ENCODE data around the gene NEUROD2. TPM values are rescaled to one million over a fixed set of nuclear protein-coding genes. Genes with fewer than 3 reads are reported as not detected.
A peak's percentile ranks its signal among the peaks of the same experiment; 100 is the strongest.

Gene NEUROD2
- total RNA-seq, 1 experiment from 2014 or later, result not detected

DNA sequence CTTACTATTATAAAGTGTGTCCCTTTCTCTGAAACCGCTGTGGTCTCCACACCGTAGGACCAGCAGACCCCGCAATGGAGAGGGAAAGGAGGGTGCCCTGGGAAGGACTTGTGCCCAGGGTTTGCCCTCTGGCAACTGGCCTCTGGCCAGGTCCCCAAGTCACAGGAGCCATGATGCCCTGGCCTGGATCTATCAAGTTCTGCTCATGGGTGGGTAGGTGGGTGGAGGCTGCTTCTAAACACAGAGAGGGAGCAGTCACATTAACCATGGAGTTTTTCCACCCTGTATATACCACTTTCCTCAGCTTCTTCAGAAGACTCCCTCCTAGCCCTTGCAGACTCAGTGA lies 9.4 kb upstream of the NEUROD2 start:
- Histone ChIP-seq H3K9ac (ENCODE audit: low read length) (no peak overlapping the region), H3K27ac (ENCODE audit: low read length) (no peak overlapping the region), H3K4me2 (ENCODE audit: low read length) (peak overlapping the region; percentile 64), H3K9me3 (ENCODE audit: low read length) (no peaks in the 10 kb centered on the region), H3K9me2 (replicated peaks; ENCODE audit: low read length) (no peaks in the 10 kb centered on the region), H3K79me2 (ENCODE audit: low read length) (no peaks in the 10 kb centered on the region), H3F3A (ENCODE audit: low read length, unreplicated experiment) (no peaks in the 10 kb centered on the region), H4K20me1 (ENCODE audit: low read length) (no peaks in the 10 kb centered on the region), H3K4me3 (ENCODE audit: low read length) (peak overlapping the region; percentile 76; the same call in 1 of the 2 replicates), H3K36me3 (ENCODE audit: low read depth, low read length) (no peaks in the 10 kb centered on the region; the same call in 1 of the 2 replicates), H3K4me1 (ENCODE audit: insufficient read depth, low read length) (no peaks in the 10 kb centered on the region), H3K27me3 (ENCODE audit: low read length) (no peaks in the 10 kb centered on the region), H2AFZ (ENCODE audit: low read length) (no peak overlapping the region)
- CTCF ChIA-PET, result no interaction called here
- TF ChIP-seq EZH2phosphoT487 (IDR thresholded peaks at IDR 0.05; ENCODE audit: borderline replicate concordance, low read length) (no peak), EZH2 (IDR thresholded peaks at IDR 0.05; ENCODE audit: low read length, unreplicated experiment) (no peak)
- TF ChIP-seq, protein P1, sequence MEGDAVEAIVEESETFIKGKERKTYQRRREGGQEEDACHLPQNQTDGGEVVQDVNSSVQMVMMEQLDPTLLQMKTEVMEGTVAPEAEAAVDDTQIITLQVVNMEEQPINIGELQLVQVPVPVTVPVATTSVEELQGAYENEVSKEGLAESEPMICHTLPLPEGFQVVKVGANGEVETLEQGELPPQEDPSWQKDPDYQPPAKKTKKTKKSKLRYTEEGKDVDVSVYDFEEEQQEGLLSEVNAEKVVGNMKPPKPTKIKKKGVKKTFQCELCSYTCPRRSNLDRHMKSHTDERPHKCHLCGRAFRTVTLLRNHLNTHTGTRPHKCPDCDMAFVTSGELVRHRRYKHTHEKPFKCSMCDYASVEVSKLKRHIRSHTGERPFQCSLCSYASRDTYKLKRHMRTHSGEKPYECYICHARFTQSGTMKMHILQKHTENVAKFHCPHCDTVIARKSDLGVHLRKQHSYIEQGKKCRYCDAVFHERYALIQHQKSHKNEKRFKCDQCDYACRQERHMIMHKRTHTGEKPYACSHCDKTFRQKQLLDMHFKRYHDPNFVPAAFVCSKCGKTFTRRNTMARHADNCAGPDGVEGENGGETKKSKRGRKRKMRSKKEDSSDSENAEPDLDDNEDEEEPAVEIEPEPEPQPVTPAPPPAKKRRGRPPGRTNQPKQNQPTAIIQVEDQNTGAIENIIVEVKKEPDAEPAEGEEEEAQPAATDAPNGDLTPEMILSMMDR (conservative IDR thresholded peaks at IDR 0.05; ENCODE audit: low read depth, low read length), result no peak
- no TSS peak for BruUV-seq (replicated peaks)
- POLR2A ChIA-PET (ENCODE audit: unreplicated experiment), result no interaction called here
- intact Hi-C loops (cut with micrococcal nuclease), result no loop called here
- ATAC-seq (no peak), DNase-seq (no peak)

DNA sequence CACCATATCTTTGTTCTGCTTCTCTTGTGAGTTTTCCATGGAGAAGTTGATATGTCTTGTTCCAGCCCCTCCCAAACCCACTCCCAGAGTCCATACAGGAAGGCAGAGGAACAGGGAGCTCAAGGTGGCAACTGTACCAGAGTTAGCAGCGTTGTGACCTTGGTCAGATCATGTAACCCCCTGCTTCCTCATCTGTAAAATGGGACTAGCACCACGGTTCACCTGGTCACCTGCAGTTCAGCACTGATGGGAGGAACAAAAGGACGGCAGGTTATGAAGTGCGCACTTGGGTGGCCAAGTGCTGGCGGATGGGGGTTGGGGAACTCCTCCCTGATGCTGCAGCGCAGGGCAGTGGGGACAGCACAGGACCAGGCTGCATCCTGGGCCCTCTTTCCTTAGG lies 7.7 kb upstream of the NEUROD2 start:
- H3K4me3 ChIP-seq (ENCODE audit: low read length), result no peak overlapping the region
- ChIA-PET POLR2A (ENCODE audit: unreplicated experiment) (no interaction called here), CTCF (no interaction called here)
- H3K36me3 ChIP-seq (ENCODE audit: low read depth, low read length), result no peaks in the 10 kb centered on the region
- H3K9ac ChIP-seq (ENCODE audit: low read length), result no peak overlapping the region
- no peaks in the 10 kb centered on the region for H3K4me1 ChIP-seq (ENCODE audit: insufficient read depth, low read length)
- H4K20me1 ChIP-seq (ENCODE audit: low read length), result no peaks in the 10 kb centered on the region
- no peak for TF ChIP-seq EZH2 (IDR thresholded peaks at IDR 0.05; ENCODE audit: low read length, unreplicated experiment)
- TF ChIP-seq EZH2phosphoT487 (IDR thresholded peaks at IDR 0.05; ENCODE audit: borderline replicate concordance, low read length), result no peak
- TF ChIP-seq, protein P1 (conservative IDR thresholded peaks at IDR 0.05; ENCODE audit: low read depth, low read length), result no peak
- H3K4me2 ChIP-seq (ENCODE audit: low read length), result no peak overlapping the region
- intact Hi-C loops (cut with micrococcal nuclease), result no loop called here
- no peak overlapping the region for H2AFZ ChIP-seq (ENCODE audit: low read length)
- no peaks in the 10 kb centered on the region for H3K27me3 ChIP-seq (ENCODE audit: low read length)
- ATAC-seq, result no peak
- H3K27ac ChIP-seq (ENCODE audit: low read length), result no peak overlapping the region
- H3K9me2 ChIP-seq (replicated peaks; ENCODE audit: low read length), result no peaks in the 10 kb centered on the region
- no peak for DNase-seq
- no TSS peak for BruUV-seq (replicated peaks)
- no peaks in the 10 kb centered on the region for H3K9me3 ChIP-seq (ENCODE audit: low read length)
- H3K79me2 ChIP-seq (ENCODE audit: low read length), result no peaks in the 10 kb centered on the region
- no peaks in the 10 kb centered on the region for H3F3A ChIP-seq (ENCODE audit: low read length, unreplicated experiment)

DNA sequence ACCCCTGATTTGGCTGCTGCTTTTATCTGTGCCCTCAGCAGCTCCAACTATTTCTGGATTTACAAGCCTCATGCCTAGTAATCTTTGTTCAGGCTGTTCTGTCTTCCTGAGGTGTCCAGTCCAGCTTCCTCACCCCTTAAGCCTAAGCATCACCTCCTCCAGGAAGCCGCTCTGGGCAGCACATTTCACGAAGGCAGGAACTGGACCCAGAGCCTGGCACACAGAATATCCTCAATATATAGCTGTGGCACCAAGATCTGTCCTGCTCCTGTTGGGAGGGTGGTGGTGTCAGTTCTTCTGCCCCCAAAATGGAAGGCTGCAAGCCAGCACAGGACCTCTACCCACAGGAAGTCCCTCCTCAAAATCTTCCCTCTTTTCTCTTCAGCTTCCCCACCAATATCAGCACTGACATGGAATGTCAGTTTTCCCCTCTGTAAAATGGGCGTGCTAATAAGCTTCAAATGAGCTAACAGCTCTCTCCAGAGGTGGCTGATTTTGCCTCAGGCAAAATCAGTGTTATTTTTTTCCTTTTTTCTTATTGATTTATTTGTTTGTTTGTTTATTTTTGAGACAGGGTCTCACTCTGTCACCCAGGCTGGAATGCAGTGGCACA lies 6.9 kb upstream of the NEUROD2 start:
- H3F3A ChIP-seq (ENCODE audit: low read length, unreplicated experiment), result no peaks in the 10 kb centered on the region
- ATAC-seq, result no peak
- TF ChIP-seq, protein P1 (conservative IDR thresholded peaks at IDR 0.05; ENCODE audit: low read depth, low read length), result no peak
- TF ChIP-seq EZH2phosphoT487 (IDR thresholded peaks at IDR 0.05; ENCODE audit: borderline replicate concordance, low read length) (no peak), EZH2 (IDR thresholded peaks at IDR 0.05; ENCODE audit: low read length, unreplicated experiment) (no peak)
- no peaks in the 10 kb centered on the region for H3K9me2 ChIP-seq (replicated peaks; ENCODE audit: low read length)
- DNase-seq, result no peak
- CTCF ChIA-PET, result no interaction called here
- no peak overlapping the region for H2AFZ ChIP-seq (ENCODE audit: low read length)
- H3K4me2 ChIP-seq (ENCODE audit: low read length), result no peak overlapping the region
- no peaks in the 10 kb centered on the region for H3K4me1 ChIP-seq (ENCODE audit: insufficient read depth, low read length)
- no peak overlapping the region for H3K9ac ChIP-seq (ENCODE audit: low read length)
- H3K36me3 ChIP-seq (ENCODE audit: low read depth, low read length), result no peaks in the 10 kb centered on the region
- no peak overlapping the region for H3K4me3 ChIP-seq (ENCODE audit: low read length)
- no peaks in the 10 kb centered on the region for H3K9me3 ChIP-seq (ENCODE audit: low read length)
- H3K79me2 ChIP-seq (ENCODE audit: low read length), result no peaks in the 10 kb centered on the region
- no peak overlapping the region for H3K27ac ChIP-seq (ENCODE audit: low read length)
- H4K20me1 ChIP-seq (ENCODE audit: low read length), result no peaks in the 10 kb centered on the region
- no peaks in the 10 kb centered on the region for H3K27me3 ChIP-seq (ENCODE audit: low read length)
- no TSS peak for BruUV-seq (replicated peaks)
- POLR2A ChIA-PET (ENCODE audit: unreplicated experiment), result no interaction called here
- intact Hi-C loops (cut with micrococcal nuclease), result no loop called here

Data from PC-3 (cell line).